ENCODE data around the gene MYH2. TPM values are rescaled to one million over a fixed set of nuclear protein-coding genes. Genes with fewer than 3 reads are reported as not detected.

The MYH2 gene
- total RNA-seq, 1 donor: not detected

DNA sequence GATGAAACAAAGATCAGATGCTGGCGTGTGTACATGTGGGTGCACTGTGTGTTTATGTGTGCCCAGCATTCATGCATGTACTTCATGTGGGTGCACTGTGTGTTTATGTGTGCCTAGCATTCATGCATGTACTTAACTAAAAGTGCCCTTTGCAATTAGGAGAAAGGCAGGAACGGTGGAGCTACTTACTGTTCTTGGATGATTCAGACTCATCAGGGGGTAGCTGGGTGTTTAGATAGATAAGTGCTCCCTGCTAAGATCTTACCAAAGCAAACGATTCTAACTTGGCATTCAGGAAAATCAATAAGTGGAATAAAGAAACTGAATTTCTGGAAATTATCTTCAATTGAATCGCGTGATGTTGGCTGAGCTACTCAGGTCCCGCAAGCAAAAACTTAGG lies 8.6 kb upstream of the MYH2 start:
- no peaks in the 10 kb centered on the region for H3K27me3 ChIP-seq (ENCODE audit: insufficient read depth, low read length)
- no peaks in the 10 kb centered on the region for H3K9me3 ChIP-seq (ENCODE audit: low read depth, low read length)
- TF ChIP-seq, protein P1, sequence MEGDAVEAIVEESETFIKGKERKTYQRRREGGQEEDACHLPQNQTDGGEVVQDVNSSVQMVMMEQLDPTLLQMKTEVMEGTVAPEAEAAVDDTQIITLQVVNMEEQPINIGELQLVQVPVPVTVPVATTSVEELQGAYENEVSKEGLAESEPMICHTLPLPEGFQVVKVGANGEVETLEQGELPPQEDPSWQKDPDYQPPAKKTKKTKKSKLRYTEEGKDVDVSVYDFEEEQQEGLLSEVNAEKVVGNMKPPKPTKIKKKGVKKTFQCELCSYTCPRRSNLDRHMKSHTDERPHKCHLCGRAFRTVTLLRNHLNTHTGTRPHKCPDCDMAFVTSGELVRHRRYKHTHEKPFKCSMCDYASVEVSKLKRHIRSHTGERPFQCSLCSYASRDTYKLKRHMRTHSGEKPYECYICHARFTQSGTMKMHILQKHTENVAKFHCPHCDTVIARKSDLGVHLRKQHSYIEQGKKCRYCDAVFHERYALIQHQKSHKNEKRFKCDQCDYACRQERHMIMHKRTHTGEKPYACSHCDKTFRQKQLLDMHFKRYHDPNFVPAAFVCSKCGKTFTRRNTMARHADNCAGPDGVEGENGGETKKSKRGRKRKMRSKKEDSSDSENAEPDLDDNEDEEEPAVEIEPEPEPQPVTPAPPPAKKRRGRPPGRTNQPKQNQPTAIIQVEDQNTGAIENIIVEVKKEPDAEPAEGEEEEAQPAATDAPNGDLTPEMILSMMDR (IDR thresholded peaks at IDR 0.05; ENCODE audit: extremely low read depth, low read depth, low read length): no peak
- H2AFZ ChIP-seq (ENCODE audit: low read length): no peak overlapping the region
- H3K79me2 ChIP-seq (ENCODE audit: insufficient read depth, low read length): no peaks in the 10 kb centered on the region
- H3K36me3 ChIP-seq (ENCODE audit: insufficient read depth, low read length): no peaks in the 10 kb centered on the region
- no peak for DNase-seq (ENCODE audit: insufficient read length, low spot score, missing footprints)
- no peak overlapping the region for H3K4me2 ChIP-seq (ENCODE audit: insufficient read depth, low read length)
- H3K4me1 ChIP-seq (ENCODE audit: insufficient read depth, low read length): no peaks in the 10 kb centered on the region
- H3K4me3 ChIP-seq (ENCODE audit: insufficient read depth, low read length): no peak overlapping the region
- H3K27ac ChIP-seq (ENCODE audit: low read depth, low read length): no peak overlapping the region
- no peaks in the 10 kb centered on the region for H4K20me1 ChIP-seq (ENCODE audit: insufficient read depth, low read length)

DNA sequence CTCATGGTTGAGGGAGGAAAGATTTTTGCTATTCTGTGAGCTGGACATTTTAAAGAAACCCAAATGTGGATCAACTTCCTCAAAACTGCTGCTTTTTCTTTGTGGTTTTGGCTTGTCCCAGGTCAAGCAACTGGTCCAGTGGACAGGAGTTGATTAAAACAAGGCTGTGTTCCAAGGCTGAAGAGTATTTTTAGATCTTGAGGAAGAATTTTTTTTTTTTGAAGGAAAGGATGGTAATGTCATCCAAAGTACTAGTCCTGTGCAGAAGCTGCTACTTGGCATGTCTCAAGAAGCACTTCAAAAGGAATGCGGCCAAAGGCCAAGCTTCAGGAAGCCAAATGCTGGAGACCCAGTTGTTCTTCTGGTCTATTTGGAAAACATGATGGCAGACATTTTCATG lies 8.0 kb upstream of the MYH2 start:
- no peak for DNase-seq (ENCODE audit: insufficient read length, low spot score, missing footprints)
- no peak overlapping the region for H3K4me2 ChIP-seq (ENCODE audit: insufficient read depth, low read length)
- no peaks in the 10 kb centered on the region for H3K36me3 ChIP-seq (ENCODE audit: insufficient read depth, low read length)
- no peaks in the 10 kb centered on the region for H3K9me3 ChIP-seq (ENCODE audit: low read depth, low read length)
- H3K4me3 ChIP-seq (ENCODE audit: insufficient read depth, low read length): no peak overlapping the region
- no peak overlapping the region for H3K27ac ChIP-seq (ENCODE audit: low read depth, low read length)
- H3K79me2 ChIP-seq (ENCODE audit: insufficient read depth, low read length): no peaks in the 10 kb centered on the region
- no peaks in the 10 kb centered on the region for H4K20me1 ChIP-seq (ENCODE audit: insufficient read depth, low read length)
- H2AFZ ChIP-seq (ENCODE audit: low read length): no peak overlapping the region
- no peaks in the 10 kb centered on the region for H3K27me3 ChIP-seq (ENCODE audit: insufficient read depth, low read length)
- no peaks in the 10 kb centered on the region for H3K4me1 ChIP-seq (ENCODE audit: insufficient read depth, low read length)
- TF ChIP-seq, protein P1 (IDR thresholded peaks at IDR 0.05; ENCODE audit: extremely low read depth, low read depth, low read length): no peak

DNA sequence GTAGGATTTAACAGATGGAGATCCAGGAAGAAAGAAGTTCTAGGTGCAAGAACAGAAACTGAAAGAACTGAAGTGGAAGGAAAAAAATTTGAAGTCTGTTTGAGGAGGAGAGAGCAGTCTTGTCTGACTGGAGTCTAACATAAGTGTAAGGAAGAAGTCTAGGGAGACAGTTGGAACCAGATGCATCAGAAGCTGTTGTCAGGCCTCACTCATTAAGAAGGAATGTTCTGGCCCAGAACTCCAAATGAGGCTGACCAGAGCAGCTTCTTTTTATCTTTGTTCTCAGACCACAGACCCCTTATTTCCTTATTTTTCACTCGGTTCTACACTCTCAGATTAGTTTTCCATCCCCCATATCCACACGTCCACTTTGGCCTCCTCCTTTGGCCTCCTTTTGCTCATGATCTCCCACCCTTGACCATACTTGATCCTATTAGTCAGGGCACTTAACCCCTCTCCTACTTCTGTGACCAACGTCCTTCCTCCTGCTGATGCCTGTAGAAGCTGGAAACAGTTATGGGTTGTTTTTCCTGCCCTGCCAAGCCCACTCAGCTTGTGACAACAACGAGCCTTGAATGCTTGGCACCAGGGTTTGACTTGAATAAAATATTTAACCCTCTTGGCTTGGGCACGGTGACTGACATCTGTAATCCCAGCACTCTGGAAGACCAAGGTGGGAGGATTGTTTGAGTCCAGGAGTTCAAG lies 7.0 kb upstream of the MYH2 start:
- H3K4me3 ChIP-seq (ENCODE audit: insufficient read depth, low read length): no peak overlapping the region
- no peaks in the 10 kb centered on the region for H3K36me3 ChIP-seq (ENCODE audit: insufficient read depth, low read length)
- H3K9me3 ChIP-seq (ENCODE audit: low read depth, low read length): no peaks in the 10 kb centered on the region
- no peak for DNase-seq (ENCODE audit: insufficient read length, low spot score, missing footprints)
- no peak overlapping the region for H2AFZ ChIP-seq (ENCODE audit: low read length)
- no peaks in the 10 kb centered on the region for H3K27me3 ChIP-seq (ENCODE audit: insufficient read depth, low read length)
- no peak overlapping the region for H3K27ac ChIP-seq (ENCODE audit: low read depth, low read length)
- TF ChIP-seq, protein P1 (IDR thresholded peaks at IDR 0.05; ENCODE audit: extremely low read depth, low read depth, low read length): no peak
- no peaks in the 10 kb centered on the region for H3K4me1 ChIP-seq (ENCODE audit: insufficient read depth, low read length)
- no peaks in the 10 kb centered on the region for H4K20me1 ChIP-seq (ENCODE audit: insufficient read depth, low read length)
- no peak overlapping the region for H3K4me2 ChIP-seq (ENCODE audit: insufficient read depth, low read length)
- H3K79me2 ChIP-seq (ENCODE audit: insufficient read depth, low read length): no peaks in the 10 kb centered on the region

DNA sequence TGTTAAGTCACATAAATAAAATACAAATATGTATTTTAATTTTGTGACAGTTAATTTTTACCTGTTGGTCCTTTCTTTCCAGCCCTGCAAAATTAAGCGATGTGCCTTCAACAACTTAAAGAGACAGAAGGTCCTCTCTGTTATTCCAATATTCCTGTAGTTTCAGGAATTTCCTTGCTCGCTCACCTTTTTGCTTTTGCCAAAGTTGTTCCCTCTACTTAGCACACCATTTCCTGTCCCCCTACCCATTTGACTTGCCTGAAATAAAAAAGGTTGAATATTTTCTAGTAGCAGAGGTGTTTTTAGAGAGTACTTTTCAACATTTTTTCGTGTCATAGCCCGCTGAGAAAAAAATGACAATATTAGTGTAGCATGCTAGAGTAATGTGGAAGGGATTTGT lies 556 bp upstream of the MYH2 start:
- Histone ChIP-seq H3K4me2 (ENCODE audit: insufficient read depth, low read length) (no peak overlapping the region), H3K4me1 (ENCODE audit: insufficient read depth, low read length) (no peaks in the 10 kb centered on the region)

More for the DNA sequence above, 556 bp upstream of the MYH2 start:
- Histone ChIP-seq H3K27me3 (ENCODE audit: insufficient read depth, low read length) (no peaks in the 10 kb centered on the region), H3K36me3 (ENCODE audit: insufficient read depth, low read length) (no peaks in the 10 kb centered on the region), H3K79me2 (ENCODE audit: insufficient read depth, low read length) (no peaks in the 10 kb centered on the region), H3K4me3 (ENCODE audit: insufficient read depth, low read length) (no peak overlapping the region), H3K9me3 (ENCODE audit: low read depth, low read length) (no peaks in the 10 kb centered on the region), H3K27ac (ENCODE audit: low read depth, low read length) (no peak overlapping the region), H4K20me1 (ENCODE audit: insufficient read depth, low read length) (no peaks in the 10 kb centered on the region), H2AFZ (ENCODE audit: low read length) (no peak overlapping the region)
- TF ChIP-seq, protein P1 (IDR thresholded peaks at IDR 0.05; ENCODE audit: extremely low read depth, low read depth, low read length): no peak
- no peak for DNase-seq (ENCODE audit: insufficient read length, low spot score, missing footprints)

All from osteoblast (primary cell).